Glomerular visceral epithelial cell (primary cell): ENCODE data around the gene PTPRU.

Experiments used
- DNase-seq: peaks from one replicate; pipeline ENCODE4 v3.0.0-alpha.2; 2016; ENCODE audit errors: extremely low spot score

Gene PTPRU

GRCh38 chr1:29267321-29268070 lies 31.2 kb downstream of the PTPRU start:
- DNase-seq = no peak

DNA sequence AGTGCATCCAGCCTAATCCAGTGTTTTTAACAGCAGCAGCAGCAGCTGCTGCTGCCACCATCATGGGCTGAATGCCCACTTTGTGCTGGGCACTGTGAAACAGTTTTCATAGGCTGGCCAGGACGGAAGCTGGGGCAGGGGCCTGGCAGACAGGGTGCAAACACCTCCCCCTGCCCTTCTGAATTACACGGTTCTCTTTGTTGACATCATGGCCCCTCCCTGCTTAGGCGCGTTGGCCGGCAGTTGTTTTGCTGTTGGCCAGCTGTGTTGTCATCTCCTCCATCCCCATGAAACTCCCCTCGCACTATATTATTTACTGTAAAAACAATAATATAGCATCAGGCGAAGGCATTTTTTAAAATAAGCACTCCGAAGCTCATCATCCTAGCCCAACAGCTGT lies 33.1 kb downstream of the PTPRU start:
- no peak for DNase-seq

DNA sequence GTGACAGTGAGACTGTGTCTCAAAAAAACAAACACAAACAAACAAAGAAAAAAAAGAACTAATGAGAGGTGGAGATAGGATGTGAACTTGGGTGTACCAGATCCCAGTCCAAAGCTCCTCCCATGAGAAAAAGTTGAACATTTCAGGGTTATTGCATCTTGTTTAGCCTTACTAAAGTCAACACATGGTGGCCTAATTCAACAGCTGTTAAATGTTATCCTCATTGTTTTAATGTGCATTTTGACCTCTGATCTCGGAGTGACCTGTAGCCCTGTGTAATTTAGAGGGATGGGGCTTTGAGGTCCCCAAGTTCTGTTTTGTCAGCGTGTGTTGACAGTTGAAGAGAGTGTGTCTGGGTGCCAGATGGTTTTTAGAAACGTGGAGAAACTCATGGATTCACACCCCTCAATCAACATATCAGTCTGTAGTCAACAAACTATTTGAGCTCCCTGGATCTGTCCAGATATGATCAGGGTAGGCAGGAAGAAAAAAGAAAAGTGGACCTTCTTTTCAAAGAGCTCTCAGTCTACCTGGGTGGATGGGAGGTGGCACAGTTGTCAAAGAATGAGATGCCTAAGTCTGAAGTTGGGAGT lies 34.7 kb downstream of the PTPRU start:
- DNase-seq = no peak

DNA sequence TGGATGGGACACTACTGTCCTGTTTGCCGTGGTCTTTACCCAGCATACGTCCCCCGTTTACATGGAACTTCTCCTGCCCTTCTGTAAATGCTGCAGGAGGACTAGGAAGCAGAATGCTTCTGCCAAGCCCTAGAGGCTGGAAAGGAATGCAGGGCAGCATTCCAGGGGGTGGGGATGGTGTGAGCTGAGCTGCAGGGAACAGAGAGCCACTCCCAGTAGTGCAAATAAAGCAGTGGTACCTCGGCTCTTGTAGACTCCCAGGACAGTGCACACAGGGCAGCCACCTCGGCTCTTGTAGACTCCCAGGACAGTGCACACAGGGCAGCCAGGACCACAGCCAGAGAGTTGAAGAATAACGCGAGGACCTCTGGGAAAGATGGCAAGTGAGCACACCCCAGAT lies 35.4 kb downstream of the PTPRU start:
- peak; percentile 57 for DNase-seq

- no peak for DNase-seq
Measured at GRCh38 chr1:29272147-29272907, 36.0 kb downstream of the PTPRU start.

DNA sequence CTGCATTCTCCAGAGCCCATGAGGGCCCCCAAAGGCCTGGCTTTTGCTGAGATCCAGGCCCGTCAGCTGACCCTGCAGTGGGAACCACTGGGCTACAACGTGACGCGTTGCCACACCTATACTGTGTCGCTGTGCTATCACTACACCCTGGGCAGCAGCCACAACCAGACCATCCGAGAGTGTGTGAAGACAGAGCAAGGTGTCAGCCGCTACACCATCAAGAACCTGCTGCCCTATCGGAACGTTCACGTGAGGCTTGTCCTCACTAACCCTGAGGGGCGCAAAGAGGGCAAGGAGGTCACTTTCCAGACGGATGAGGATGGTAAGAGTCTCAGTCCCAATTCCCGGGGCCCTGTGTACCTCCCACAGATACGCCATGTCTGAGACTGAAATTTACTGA lies 39.1 kb downstream of the PTPRU start:
- no peak for DNase-seq

DNA sequence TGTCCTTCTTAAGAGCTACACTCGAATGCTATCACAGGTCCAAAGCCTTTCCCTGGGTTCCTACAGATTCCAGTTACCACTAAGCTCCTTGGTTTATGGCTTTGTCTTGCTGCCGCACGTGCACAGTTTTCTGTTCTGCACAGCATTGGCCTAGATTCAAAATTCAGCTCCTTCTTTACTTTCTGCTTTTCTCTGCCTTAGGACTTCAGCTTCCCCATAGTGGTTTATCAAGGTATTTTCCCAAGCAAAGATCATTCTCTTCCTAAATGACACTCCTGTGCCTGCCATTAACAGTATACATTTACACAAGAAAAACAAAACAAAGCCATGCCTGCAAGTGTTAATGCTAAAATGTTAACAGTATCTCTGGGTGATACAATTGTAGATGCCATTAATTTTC lies 41.8 kb downstream of the PTPRU start:
- DNase-seq = no peak

GRCh38 chr1:29279406-29279805 lies 43.1 kb downstream of the PTPRU start:
- no peak for DNase-seq

GRCh38 chr1:29279951-29280391 lies 43.6 kb downstream of the PTPRU start:
- no peak for DNase-seq

DNA sequence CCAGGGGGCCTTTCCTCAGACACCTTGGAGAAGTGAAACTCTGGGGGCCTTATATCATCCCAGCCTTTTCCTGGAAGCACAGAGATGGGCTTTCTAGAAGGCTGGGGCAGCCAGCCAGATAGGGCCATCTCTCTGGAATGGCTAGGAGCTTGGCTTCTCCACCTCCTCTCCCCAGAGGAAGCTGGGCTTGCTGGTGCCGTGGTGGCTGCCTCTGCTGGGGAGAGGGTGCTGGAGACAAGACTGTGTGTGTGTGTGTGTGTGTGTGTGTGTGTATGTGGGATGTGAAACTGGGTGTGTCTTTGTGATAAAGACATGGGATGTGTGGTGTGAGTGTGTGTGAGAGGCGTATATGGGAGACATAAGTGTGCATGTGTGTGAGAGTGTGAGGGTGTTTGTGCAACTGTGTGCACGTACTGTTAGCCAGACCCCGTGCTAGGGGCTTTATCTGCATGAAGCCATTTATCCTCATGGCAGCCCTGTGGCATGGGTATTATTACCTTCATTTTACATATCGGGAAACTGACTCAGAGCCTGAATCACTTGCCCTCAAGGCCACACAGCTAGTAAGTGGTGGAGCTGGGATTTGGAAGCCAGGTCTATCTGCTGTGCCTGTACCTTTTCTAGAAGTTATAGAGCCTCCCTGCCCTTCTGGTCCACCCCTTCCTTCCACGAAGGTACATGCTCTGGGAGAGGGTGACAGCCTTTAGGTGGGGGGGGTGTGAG lies 44.2 kb downstream of the PTPRU start:
- DNase-seq = no peak

GRCh38 chr1:29281571-29281970 lies 45.2 kb downstream of the PTPRU start:
- DNase-seq = no peak

GRCh38 chr1:29282135-29282923 lies 46.0 kb downstream of the PTPRU start:
- DNase-seq = no peak

DNA sequence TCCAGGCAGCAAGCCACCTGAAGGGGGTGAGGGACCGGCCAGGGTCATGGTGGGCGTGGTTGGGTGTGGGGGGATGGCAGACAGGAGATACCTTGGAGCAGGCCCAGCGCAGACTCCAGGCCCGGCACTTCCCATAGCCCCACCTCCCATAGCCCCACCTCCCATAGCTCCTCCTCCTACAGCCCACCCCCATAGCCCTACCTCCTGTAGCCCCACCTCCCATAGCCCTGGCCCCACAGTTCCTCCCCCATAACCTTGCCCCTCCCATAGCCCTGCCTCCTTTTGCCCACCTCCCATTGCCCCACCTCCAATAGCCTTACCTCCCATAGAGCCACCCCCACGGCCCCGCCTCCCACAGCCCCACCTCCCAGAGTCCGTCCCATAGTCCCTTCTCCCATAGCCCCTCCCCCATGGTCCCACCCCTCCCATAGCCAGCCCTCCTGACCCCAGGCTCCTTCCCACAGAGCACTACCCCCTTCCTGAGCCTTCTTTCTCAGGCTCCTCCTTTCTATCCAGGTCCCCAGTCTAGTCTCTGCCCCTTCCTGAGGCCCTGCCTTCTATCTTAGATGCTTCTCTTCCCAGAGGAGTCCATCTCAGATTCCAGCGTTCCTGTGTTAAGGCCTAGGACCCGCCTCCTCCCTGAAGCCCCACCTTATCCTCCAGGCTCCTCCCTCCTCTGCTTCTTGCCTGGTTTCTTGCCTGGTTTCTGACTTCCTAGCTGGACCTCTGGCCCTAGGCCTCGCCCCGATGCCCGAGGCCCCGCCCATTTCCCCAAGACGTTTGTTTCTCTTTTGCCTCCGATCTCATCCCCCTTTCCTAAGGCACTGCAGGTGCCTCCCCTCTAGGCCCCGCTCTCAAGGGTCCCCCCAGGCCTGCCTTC lies 46.8 kb downstream of the PTPRU start:
- peak; percentile 20 for DNase-seq

DNA sequence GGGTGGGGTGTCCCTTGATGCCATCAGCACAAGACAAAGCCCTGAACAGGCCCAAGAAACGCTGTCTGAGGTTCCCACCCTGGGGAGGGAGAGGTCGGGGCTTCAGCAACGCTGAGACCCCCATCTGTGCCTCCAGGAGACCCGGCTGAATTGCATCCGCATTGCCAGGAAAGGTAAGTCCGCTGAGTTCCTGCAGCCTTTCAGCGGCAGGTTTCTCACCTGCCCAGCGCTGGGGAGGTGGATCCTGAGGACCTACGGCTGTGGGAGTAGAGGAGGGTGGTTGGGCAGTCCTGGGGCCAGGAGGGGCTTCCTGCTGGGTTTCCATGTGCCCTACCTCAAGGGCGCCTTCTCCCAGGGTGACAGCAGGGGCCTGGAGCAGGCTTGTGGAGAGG lies 47.5 kb downstream of the PTPRU start:
- DNase-seq = no peak

DNA sequence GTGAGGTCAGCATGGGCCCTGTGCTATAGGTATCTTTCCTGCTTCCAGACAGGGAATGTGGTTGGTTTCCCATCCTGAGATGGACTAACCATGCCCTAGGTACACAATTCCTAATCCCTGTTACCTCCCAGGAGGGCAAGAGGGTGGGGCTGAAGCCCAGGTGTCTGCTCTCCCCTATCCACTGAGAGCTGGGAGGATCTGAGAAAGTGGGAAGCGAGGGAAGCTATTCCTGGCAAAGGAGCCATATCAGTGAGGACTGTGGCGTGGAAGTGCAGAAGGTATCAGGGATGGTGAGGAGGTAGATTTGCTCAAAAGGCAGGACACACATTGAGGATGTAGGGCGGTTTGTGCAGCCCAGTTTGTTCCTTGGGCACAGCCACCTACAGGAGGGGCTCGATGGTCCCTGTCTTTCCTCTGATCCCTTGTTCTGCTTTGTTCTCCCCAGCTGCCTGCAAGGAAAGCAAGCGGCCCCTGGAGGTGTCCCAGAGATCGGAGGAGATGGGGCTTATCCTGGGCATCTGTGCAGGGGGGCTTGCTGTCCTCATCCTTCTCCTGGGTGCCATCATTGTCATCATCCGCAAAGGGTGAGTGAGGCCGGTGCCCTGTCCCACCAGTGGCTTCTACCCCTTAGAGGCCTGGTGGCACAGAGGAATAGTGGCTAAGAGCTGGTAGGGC lies 48.1 kb downstream of the PTPRU start:
- DNase-seq = no peak

DNA sequence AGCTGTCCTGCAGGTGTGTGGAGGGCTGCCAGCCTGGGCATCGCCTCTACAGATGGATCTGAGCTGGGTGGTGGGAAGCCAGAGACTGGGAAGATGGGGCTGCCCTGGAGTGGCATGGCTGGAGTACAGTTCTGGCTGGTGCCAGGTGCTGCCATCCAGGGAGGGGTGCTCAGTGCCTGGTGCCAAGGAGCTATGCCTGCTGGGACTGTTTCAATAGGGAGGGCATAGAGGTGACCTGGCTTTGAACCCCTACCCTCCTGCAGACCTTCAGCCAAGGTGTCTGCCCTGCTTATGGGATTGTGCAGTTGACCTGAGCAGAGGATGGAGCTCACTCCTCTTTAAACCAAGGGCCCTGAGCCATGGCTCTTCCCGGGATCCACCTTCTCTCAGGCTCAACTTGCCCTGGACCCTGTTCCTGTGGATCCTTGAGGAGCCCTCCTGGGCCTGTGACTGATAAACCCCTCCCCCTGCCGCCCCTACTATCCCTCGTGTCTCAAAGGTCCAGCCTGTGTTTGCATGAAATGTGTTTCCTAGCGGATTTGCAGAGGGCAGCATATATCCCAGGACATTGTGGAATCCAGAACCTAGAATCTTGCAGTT lies 48.7 kb downstream of the PTPRU start:
- DNase-seq = no peak

GRCh38 chr1:29285771-29286170 lies 49.4 kb downstream of the PTPRU start:
- no peak for DNase-seq

DNA sequence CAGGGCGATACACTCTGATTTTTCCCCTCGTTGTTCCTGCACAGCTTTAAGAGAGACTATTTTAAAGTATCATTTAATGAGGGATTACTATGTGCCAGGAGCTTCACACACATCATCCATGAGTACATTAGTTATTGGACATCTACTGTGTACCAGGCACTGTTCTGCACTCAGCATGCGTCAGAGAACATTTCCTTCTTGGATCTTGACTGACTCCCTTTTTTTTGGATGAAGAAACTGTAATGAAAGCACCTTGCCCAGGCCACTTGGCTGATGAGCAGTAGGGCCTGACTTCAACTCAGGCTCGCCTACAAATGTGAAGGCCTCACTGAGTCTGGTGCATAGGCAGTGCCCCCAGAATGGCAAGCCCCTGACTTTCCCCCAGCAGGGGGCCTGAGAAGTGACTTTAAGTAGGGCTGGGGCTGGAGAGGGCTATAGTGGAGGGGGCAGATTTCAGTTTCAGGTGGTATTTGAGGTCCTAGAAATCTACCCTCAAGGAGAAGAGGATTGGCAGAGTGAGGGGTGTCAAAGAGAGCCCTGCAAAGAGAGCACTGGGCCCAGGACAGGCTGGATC lies 50.0 kb downstream of the PTPRU start:
- DNase-seq = no peak

DNA sequence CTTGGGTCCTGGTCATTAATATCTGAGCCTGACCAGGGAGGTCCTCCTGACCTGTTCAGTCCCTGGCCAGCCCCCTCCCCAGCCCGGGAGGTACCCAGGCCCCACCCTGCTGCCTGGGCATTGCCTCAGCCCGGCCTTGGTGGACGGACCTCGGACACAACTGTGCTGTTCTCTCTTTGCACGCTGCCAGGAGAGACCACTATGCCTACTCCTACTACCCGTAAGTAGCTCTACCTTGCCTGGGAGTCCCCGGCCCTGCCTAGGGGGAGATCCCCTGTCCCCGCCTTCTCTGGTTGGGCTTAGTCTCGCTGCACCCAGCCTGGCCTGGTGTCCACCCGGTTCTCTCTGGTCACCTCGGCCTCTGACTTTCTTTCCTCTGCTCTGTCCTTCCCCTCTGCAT lies 53.2 kb downstream of the PTPRU start:
- DNase-seq = no peak
